AG09309 (cell line): ENCODE results near the gene MAFG.

ENCODE experiments used
- DNase-seq: peaks from one replicate; pipeline ENCODE4 v3.0.0-alpha.2; 2010; ENCODE audit warnings: low read depth
- H3K4me3 ChIP-seq: 2 replicates; pipeline ENCODE4 v1.5.1; 2011; ENCODE audit warnings: mild to moderate bottlenecking, low read depth, low read length, moderate library complexity; ENCODE audit not compliant: control insufficient read depth
- TF ChIP-seq, protein P1 (sequence below): IDR thresholded peaks from 2 replicates; pipeline ENCODE4 v1.5.1; 2011; ENCODE audit warnings: mild to moderate bottlenecking, low read depth, low read length, inconsistent platforms; ENCODE audit not compliant: insufficient read depth, control insufficient read depth; ENCODE audit errors: missing control alignments

Gene MAFG

DNA sequence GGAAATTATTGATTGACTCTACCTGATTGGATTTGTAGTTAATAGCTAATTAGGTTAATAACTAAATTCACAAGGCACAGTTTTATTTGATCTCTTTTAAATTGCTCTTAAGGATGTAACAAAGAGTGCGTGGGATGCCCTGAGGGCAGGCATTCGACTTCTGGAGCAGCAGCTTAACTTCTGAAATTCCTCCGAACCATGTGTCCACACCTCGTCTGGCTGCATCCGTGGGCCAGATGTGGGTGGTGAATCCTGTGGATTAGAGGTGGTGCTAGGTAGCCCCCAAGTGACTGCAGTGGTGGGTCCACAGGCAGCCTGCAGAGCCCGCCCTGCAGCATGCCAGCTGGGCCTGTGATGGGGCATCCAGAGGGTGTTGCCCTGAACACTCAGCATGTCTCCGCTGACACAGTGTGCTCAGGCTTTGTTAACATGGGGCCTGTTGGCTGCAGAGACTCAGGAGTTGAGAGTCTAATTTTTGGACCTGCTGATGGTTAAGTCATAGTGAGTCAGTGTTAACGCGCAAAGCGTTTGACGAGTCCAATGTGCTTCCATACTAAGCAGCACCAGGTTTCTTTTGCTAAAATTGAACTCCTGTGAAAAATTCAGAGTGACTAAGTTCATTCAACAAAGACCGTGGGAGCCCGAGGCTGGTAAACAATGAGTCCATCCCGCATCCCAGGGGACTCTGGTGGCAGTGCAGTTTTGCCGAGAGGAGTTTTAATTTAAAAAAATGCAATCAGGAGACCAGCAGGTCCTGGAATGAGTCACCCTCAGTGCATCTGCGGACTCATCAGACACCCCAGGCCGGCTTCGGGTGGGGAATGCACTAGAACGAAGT lies 29.3 kb downstream of the MAFG start:
- H3K4me3 ChIP-seq = no peak overlapping the region

DNA sequence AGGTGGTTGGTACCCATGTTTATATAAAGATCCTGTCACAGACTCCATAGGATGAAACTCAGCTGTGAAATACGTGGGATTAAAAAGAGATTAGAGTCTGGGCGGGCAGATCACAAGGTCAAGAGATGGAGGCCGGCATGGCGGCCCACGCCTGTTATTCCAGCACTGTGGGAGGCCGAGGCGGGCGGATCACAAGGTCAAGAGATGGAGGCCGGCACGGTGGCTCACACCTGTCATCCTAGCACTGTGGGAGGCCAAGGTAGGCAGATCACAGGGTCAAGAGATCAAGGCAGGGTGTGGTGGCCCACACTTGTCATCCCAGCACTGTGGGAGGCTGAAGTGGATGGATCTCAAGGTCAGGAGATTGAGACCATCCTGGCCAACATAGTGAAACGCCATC lies 32.1 kb downstream of the MAFG start:
- DNase-seq = no peak
- H3K4me3 ChIP-seq = no peak overlapping the region
- TF ChIP-seq, protein P1, sequence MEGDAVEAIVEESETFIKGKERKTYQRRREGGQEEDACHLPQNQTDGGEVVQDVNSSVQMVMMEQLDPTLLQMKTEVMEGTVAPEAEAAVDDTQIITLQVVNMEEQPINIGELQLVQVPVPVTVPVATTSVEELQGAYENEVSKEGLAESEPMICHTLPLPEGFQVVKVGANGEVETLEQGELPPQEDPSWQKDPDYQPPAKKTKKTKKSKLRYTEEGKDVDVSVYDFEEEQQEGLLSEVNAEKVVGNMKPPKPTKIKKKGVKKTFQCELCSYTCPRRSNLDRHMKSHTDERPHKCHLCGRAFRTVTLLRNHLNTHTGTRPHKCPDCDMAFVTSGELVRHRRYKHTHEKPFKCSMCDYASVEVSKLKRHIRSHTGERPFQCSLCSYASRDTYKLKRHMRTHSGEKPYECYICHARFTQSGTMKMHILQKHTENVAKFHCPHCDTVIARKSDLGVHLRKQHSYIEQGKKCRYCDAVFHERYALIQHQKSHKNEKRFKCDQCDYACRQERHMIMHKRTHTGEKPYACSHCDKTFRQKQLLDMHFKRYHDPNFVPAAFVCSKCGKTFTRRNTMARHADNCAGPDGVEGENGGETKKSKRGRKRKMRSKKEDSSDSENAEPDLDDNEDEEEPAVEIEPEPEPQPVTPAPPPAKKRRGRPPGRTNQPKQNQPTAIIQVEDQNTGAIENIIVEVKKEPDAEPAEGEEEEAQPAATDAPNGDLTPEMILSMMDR = no peak

More for the DNA sequence above, 29.3 kb downstream of the MAFG start:
- TF ChIP-seq, protein P1 = no peak
- DNase-seq = peak; percentile 75

- DNase-seq = no peak
- TF ChIP-seq, protein P1 = no peak
Observed at GRCh38 chr17:81891303-81891552, 36.3 kb downstream of the MAFG start.

DNA sequence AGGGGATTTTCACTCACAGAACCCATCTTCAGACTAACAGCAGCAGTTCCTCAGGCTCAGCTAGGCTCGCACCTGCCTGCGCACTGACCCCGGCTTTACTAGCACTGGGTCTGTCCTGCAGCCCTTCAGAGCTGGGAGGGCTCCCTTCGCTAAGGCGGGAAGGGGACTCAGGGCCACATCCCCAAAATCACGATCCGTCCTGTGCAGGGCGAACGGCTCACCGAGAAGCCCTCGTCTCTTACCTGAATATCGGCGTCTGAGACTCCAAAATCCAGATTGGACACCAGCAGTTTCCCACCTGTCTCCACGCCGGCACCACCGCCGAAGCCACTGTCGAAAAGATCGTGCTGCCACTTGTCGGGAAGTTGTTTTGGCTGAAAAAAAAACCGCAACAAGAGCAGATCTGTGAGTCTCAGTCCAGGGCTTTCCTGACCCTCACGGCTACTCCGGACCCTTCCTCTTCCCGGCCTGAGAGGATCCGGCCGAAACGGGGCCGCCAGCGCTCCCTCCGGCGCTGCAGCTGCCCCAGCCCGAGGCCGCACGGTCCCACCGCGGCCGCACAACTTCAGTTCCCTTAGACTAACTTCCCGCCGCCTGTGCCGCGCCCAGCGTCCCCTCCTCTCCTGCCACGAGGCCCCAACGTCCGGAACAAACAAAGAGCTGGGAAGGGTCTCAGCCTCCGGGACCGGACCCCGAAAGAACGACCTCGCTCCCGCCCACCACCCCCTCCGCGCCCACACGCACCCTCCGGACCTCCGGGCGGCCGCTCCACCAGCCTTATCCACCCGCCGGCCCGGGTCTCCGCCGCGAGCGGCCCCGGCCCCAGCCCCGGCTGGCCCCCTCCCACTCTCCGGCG lies 36.9 kb downstream of the MAFG start:
- TF ChIP-seq, protein P1 = no peak
- DNase-seq = no peak
- peak overlapping the region; percentile 59 for H3K4me3 ChIP-seq

More at GRCh38 chr17:81891303-81891552, 36.3 kb downstream of the MAFG start:
- peak overlapping the region; percentile 59 for H3K4me3 ChIP-seq

DNA sequence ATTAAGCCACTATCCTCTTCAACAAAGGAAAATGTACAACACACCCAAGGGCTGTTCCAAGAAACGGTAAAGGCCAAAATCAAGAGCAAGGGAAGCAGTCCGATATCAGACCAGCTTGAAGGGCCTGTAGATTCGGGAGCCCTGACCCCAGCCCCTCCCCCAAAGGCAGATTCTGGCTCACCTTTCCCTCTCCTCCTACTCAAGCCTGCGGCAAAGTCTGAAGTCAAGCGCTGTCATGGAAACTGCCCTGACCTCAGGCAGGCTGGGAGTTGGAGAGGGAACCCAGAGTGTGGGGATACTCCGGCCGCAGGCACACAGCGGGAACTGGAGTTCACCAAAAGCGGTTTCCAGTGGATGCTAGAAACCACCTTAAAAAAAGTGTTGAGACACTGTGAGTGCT lies 37.9 kb downstream of the MAFG start:
- TF ChIP-seq, protein P1 = no peak
- no peak for DNase-seq
- no peak overlapping the region for H3K4me3 ChIP-seq

GRCh38 chr17:81888988-81889595 lies 38.4 kb downstream of the MAFG start:
- DNase-seq = no peak
- TF ChIP-seq, protein P1 = no peak
- no peak overlapping the region for H3K4me3 ChIP-seq
